ENCODE data around the gene C3AR1. TPM values are rescaled to one million over a fixed set of nuclear protein-coding genes. Genes with fewer than 3 reads are reported as not detected.

C3AR1 gene
- not detected in 2 replicates for total RNA-seq

GRCh38 chr12:8065991-8066594 lies at the start of gene C3AR1:
TSS of gene C3AR1 (minus strand) at chr12:8066359. CDS start at chr12:8060185, 6,174 bp downstream.

GRCh38 chr12:8032242-8033152 lies 33.7 kb downstream of the C3AR1 start, which contains the start of gene FOXJ2:
TSS of gene FOXJ2 (plus strand) at chr12:8032716. CDS start at chr12:8039833, 7,117 bp downstream.

Other genes with a start within 250 kb of the C3AR1 start
- gene SLC2A14, start 193.4 kb downstream of the C3AR1 start, total RNA-seq: not detected in 2 replicates
- gene SLC2A3, start 130.2 kb downstream of the C3AR1 start, total RNA-seq: 19.3 and 21.2 TPM in 2 replicates
- 8.8 and 10.6 TPM in 2 replicates for gene FOXJ2, start 33.6 kb downstream of the C3AR1 start, total RNA-seq
- 30.2 and 39.3 TPM in 2 replicates for gene NECAP1, start 15.9 kb upstream of the C3AR1 start, total RNA-seq
- under 0.01 TPM in 1 of 2 replicates, not detected in the other for gene CLEC4A, start 57.3 kb upstream of the C3AR1 start, total RNA-seq
- not detected in 2 replicates for gene ZNF705A, start 90.7 kb upstream of the C3AR1 start, total RNA-seq
- 0.11 TPM in 1 of 2 replicates, not detected in the other for gene FAM90A1, start 161.3 kb upstream of the C3AR1 start, total RNA-seq

Measured in placental epithelial cell (primary cell).